Stimulated activated CD8-positive, alpha-beta memory T cell treated with anti-CD3 and anti-CD28 coated beads, Interleukin-4, amount 100 ng/mL, for 48 hours (primary cell): ENCODE measurements around the gene TTC27.
"Not testable (repeated sequence)": the region's sequence is repeated elsewhere in the genome, so short reads cannot be mapped to it uniquely, and the experiment has no call there.

ENCODE experiments used
- DNase-seq: peaks from one replicate; pipeline ENCODE4 v3.0.0-alpha.2; 2020

Gene TTC27

DNA sequence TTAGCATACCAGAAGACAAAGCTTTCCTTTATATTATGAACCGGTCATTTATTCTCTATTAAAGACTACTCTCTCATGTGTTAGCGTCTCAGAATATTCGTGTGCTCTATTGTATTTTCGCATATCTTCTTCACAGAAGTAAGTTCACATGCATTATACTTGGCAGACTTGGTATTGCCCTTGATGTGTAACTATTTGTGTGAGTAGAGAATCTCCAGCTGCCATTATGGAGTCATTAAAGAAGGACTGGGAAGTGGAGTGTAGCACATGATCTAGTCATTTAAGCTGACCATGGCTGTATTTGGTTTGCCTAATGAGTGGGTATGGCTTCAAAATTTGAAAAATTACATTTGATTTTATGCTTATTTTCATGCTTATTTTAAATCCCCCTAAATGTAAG, 92.9 kb downstream of the TTC27 start:
- no peak for DNase-seq

DNA sequence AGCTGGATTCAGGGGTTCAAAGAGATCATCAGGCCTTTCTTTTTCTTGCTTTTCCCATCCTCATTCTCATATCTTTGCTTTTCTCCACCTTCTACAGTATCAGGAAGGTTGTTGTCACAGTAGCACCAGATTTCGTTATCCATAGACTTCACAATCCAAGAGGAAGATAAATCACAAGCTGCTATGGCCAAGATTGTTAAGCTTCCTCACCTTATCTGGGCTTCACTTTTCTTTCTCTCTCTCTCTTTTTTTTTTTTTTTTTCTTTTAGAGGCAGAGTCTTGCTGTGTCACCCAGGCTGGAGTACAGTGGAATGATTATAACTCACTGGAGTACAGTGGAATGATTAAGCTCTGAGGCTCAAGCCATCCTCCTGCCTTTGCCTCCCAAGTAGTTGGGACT, 93.5 kb downstream of the TTC27 start:
- no peak for DNase-seq

GRCh38 chr2:32723467-32724079, 95.7 kb downstream of the TTC27 start:
- DNase-seq: no peak

- DNase-seq: not testable (repeated sequence)
These were observed 98.8 kb downstream of the TTC27 start for GRCh38 chr2:32726678-32727077.

- DNase-seq: no peak
These were observed 99.3 kb downstream of the TTC27 start for GRCh38 chr2:32727157-32727556.

- DNase-seq: not testable (repeated sequence)
These were observed 103.1 kb downstream of the TTC27 start for GRCh38 chr2:32730958-32731357.

DNA sequence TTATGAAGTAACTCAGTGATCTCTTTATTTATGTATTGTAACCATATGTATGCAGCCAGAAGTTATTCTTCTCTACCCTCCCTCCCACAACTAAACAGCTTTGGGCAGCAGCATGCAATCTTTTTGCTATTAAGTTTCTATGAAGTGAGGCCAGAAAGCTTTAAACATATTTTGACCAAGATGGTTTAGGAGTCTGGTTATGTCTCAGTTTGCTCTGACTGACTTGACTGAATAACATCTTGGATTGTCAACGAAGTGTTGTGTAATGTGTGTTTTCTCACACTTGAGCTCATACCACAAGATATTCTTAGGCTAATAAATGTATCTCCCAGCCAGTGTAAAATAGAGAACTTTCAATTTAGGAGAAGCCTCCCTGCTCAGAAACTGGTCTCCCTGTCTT, 104.3 kb downstream of the TTC27 start:
- DNase-seq: no peak

DNA sequence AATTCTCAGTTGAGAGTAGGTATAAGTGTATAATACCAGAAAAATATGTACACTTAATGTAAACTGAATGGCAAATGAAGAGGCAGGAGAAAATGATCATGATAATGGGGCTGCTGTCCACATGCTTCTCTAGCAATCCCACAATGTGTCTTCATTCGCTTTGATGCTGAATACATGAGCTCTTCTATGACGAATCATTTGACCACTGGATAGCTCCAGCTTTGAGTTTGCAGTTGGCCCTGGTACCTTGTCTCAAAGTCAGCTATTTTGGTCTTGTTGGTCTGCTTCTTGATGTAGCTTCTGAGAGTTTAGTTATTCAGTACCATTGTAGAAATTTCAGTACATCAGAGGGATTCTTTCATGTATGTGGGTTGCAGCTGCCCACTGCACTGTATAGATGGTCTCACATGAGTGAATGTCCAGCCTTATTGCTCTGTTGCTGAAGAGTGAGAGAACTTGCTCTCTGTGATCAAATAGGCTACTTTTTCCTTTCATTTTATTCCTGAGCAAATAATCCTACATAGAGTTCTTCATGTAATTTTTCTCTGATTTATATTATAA, 105.1 kb downstream of the TTC27 start:
- DNase-seq: no peak

- DNase-seq: no peak
These were observed 107.5 kb downstream of the TTC27 start for GRCh38 chr2:32735348-32735747.

DNA sequence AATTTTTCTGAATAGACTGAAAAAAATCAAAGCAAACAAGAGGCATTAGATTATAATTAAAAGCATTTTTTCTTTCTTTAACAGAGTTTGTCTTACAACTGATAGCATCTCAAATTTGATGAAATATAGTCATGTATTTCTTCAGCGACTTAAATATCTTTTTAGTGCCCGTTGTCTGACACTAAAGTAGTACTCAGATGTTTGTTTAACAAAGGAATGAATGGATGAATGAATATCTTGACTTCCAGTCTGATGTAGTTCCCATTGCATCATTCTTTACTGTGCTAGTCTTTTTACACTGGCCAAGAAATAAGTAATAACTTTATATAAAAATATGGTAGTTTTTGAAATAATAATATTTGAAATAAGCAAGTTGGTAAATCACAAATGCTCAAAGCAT, 111.1 kb downstream of the TTC27 start:
- DNase-seq: no peak

DNA sequence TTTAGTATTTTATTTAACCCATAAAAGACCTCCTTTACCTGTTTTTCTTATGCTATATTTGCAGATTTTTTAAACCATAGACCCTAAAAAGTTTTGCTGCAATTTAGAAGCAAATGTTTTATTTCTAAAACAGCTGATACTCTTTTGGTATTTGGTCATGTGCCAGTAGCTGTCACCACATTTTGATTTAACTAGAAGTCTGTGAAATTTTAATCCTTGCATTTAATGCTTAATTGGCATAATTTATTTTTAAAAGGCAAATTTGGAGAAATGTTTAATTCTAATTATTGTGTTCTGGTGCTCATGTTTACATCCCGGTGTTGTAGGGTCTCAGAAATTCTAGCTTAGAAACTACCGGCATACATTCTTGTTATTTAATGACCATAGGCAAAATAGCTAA, 111.8 kb downstream of the TTC27 start:
- no peak for DNase-seq

- no peak for DNase-seq
These were observed 113.7 kb downstream of the TTC27 start for GRCh38 chr2:32741575-32741974.

- no peak for DNase-seq
These were observed 114.5 kb downstream of the TTC27 start for GRCh38 chr2:32742376-32742775.

- no peak for DNase-seq
These were observed 115.8 kb downstream of the TTC27 start for GRCh38 chr2:32743480-32744236.

GRCh38 chr2:32745191-32745590, 117.3 kb downstream of the TTC27 start:
- DNase-seq: no peak

GRCh38 chr2:32745675-32746074, 117.8 kb downstream of the TTC27 start:
- DNase-seq: no peak

DNA sequence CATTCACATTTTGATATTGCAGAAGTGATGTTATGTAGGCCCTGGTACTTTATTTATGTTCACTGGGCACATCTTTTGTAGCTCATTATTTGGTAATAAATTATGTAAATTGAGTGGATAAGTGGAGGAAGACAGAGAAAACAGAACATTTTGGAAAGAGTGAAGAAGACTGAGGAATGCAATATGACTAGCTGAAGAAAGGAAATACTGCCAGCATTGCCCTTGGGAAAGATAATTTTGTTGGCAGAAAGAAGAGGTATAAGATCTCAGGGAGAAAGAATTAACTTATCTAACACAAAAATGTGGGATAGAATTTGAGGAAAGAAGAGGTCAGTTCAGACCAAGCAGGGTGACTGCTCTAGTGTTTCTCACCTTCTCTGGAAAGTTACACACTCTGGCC, 118.8 kb downstream of the TTC27 start:
- no peak for DNase-seq

DNA sequence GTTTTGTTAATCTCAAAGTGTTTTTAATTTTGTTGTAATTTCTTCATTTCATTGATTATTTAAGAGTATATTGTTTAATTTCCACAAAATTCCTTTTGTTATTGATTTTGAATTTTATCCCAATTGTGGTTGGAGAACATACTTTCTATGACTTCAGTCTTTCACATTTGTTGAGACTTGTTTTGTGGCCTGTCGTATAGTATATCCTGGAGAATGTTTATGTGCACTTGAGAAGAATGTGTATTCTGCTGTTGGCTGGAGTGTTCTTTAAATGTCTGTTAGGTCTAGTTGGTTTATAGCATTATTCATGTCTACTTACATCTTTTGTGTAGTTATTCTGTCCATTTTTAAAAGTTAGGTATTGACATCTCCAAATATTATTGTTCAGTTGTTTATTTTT, 120.3 kb downstream of the TTC27 start:
- no peak for DNase-seq

DNA sequence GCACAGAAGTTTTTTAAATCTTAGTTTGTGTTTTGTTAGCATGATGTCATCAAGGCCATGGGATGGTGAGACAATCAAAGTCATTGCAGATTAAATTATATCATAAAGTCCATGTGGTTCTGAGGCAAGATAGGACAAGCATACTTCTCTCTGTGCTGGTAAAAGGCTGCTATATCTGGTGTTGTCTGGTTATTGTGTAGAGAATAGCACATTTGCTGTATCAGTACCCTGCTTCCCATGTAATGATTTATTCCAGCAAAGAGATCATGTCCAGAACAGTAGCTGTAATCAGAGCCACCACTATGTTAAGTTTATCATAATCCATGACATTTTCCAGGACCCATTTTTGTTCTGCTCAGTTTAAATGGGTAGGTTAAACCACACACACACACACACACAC, 123.0 kb downstream of the TTC27 start:
- no peak for DNase-seq

- DNase-seq: no peak
These were observed 124.4 kb downstream of the TTC27 start for GRCh38 chr2:32752205-32752604.

DNA sequence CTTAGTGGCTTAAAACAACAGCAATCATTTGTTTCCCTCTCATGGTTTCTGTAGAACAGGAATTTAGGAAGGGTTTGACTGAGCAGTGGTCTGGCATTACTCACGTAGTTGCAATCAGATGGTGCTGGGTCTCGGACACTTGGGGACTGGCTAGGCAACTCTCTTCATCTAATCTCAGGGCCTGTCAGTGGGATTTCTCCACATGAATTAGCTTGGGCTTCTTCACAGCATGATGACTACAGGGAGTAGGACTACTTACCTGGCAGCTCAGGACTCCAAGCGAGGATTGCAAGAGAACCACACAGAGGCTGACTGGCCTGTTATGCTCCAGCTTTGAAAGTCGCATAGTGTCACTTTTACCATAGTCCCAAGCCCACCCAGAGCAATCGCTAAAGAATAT, 125.1 kb downstream of the TTC27 start:
- DNase-seq: no peak

DNA sequence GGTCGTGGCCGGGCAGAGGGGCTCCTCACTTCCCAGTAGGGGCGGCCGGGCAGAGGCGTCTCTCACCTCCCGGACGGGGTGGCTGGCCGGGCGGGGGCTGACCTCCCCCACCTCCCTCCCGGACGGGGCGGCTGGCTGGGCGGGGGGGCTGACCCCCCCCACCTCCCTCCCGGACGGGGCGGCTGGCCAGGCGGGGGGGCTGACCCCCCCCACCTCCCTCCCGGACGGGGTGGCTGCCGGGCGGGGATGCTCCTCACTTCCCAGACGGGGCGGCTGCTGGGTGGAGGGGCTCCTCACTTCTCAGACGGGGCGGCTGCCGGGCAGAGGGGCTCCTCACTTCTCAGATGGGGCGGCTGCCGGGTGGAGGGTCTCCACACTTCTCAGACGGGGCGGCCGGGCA, 126.8 kb downstream of the TTC27 start:
- DNase-seq: not testable (repeated sequence)

DNA sequence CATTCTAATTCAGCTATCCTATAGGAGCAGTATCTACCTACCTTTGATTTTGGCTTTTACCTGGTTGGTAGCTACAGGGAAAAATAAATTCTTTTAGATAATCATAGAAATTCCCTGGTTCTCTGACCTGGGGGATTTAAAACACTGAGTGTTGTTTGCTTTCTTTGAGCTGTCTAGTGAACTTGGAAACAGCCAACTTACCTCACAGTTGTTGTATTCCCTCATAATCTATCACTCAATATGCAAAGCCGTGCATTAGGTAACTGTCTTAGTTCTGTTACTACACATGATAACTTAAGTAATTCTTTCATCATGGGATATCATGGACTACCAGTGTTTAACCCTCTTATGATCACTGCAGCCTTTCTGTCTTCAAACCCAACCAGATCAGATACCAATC, 127.8 kb downstream of the TTC27 start:
- no peak for DNase-seq

DNA sequence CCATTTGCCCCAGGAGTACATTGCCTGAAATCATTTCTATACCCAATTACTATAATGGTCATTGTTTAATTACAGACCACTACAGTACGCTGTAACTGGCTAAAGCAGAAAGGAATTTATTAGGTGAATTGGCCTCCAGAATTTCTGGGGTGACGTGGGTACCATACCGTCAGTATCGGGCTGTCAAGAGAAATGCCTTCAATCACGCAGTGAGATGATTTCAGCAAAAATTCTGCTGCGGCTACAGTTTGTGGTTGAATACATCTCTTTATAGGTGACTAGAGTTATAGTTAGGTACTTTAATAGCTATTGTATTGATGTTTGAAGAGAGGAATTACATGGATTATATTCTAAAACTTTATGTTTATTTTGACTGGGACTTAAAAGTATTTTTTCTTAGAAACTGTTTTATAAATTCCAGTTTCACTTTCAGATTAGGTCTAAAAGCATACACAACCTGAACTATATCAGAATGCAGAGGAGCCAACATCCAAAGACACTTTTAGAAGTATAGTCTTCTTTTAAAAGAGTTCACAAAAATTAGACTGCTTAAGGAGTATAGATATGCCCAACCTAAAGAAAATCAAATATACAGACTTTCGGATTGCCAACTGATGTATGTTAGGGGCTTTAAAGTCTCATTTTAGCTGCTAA, 128.4 kb downstream of the TTC27 start:
- DNase-seq: no peak
